Mononuclear cell (primary cell): ENCODE results near the gene IGF1R. TPM values are rescaled to one million over a fixed set of nuclear protein-coding genes. Genes with fewer than 3 reads are reported as not detected.

Source experiments
- H3K27me3 ChIP-seq: 2 replicates; pipeline ENCODE4 v1.6.0; 2011; ENCODE audit warnings: low read length, control low read depth; ENCODE audit not compliant: insufficient read depth
- H3K4me1 ChIP-seq: 2 replicates; pipeline ENCODE4 v1.5.1; 2011; ENCODE audit warnings: mild to moderate bottlenecking, low read length, control low read depth; ENCODE audit not compliant: insufficient read depth
- H3K4me3 ChIP-seq: 2 replicates; pipeline ENCODE4 v1.5.1; 2011; ENCODE audit warnings: mild to moderate bottlenecking, low read length, moderate library complexity
- H3K9me3 ChIP-seq: 2 replicates; pipeline ENCODE4 v1.5.1; 2011; ENCODE audit warnings: low read depth, mild to moderate bottlenecking, control low read depth, low read length
- total RNA-seq: library from RNA; depleted of rRNA; stranded (reverse); fragments of >200 nt; gene quantifications from one replicate; pipeline ENCODE4 v1.2.3, GENCODE V29; 2012

Gene IGF1R
- total RNA-seq, 1 donor: 23.5 TPM

GRCh38 chr15:98655732-98656131 lies 7.4 kb downstream of the IGF1R start:
- peaks cover 11% of the 10 kb centered on the region for H3K4me1 ChIP-seq
- H3K9me3 ChIP-seq: no peaks in the 10 kb centered on the region
- H3K4me3 ChIP-seq: no peak overlapping the region
- peaks cover 27% of the 10 kb centered on the region for H3K27me3 ChIP-seq

- Histone ChIP-seq H3K4me3 (no peak overlapping the region), H3K4me1 (peaks cover 9% of the 10 kb centered on the region), H3K9me3 (no peaks in the 10 kb centered on the region), H3K27me3 (peaks cover 7% of the 10 kb centered on the region)
Measured at GRCh38 chr15:98657721-98658120, 9.4 kb downstream of the IGF1R start.

GRCh38 chr15:98658831-98659699 lies 10.7 kb downstream of the IGF1R start:
- no peak overlapping the region for H3K4me3 ChIP-seq
- H3K4me1 ChIP-seq: peaks cover 10% of the 10 kb centered on the region

DNA sequence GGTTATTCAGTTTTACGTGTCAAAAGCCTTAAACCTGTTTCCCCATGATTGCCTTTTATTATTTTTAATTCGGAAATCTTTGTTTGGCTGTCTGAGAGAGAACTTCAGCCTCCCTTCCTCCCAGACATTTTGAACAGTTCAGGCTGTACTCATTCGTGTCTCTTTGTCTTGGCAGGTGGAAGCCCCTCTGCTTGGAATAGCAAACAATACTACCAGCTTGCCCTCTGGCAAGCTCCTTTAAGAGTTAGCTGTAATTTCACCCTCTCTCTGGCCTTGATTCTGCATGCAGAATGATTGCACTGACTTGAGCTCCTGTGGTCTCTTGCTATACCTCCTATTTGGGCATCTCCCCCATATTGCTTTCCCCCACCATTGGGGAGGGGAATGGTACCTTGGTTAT lies 11.7 kb downstream of the IGF1R start:
- peaks cover 10% of the 10 kb centered on the region for H3K4me1 ChIP-seq
- no peak overlapping the region for H3K4me3 ChIP-seq
- H3K9me3 ChIP-seq: no peaks in the 10 kb centered on the region
- H3K27me3 ChIP-seq: no peaks in the 10 kb centered on the region

More at GRCh38 chr15:98658831-98659699, 10.7 kb downstream of the IGF1R start:
- H3K27me3 ChIP-seq: peaks cover 3% of the 10 kb centered on the region
- no peaks in the 10 kb centered on the region for H3K9me3 ChIP-seq

DNA sequence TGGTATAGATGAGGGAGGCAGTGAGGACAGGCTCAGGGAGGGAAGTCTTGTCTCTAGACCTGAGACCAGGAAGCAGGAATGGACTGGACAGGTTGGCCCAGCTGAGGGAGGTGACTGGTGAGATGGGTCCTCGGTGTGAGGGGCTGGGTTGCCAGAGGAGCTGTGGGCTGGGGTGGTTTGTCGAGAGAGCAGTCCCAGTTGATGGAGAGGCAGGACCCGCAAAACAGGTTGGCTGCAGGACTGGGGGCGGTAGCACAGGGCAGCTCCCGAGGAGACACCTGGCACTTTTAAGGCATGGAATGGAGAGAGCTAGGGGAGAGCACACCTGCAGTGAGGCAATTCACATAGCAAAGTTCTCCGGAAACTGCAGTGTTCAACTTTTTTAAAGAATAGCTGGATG lies 14.7 kb downstream of the IGF1R start:
- Histone ChIP-seq H3K27me3 (no peaks in the 10 kb centered on the region), H3K4me1 (peaks cover 14% of the 10 kb centered on the region), H3K4me3 (no peak overlapping the region)

GRCh38 chr15:98663606-98664005 lies 15.3 kb downstream of the IGF1R start:
- no peaks in the 10 kb centered on the region for H3K27me3 ChIP-seq
- H3K4me1 ChIP-seq: peaks cover 19% of the 10 kb centered on the region
- H3K4me3 ChIP-seq: no peak overlapping the region
- no peaks in the 10 kb centered on the region for H3K9me3 ChIP-seq

More for the DNA sequence above, 14.7 kb downstream of the IGF1R start:
- no peaks in the 10 kb centered on the region for H3K9me3 ChIP-seq

GRCh38 chr15:98666441-98666840 lies 18.1 kb downstream of the IGF1R start:
- H3K4me1 ChIP-seq: peaks cover 21% of the 10 kb centered on the region

GRCh38 chr15:98666841-98667240 lies 18.5 kb downstream of the IGF1R start:
- no peaks in the 10 kb centered on the region for H3K9me3 ChIP-seq
- H3K27me3 ChIP-seq: no peaks in the 10 kb centered on the region
- H3K4me1 ChIP-seq: peaks cover 19% of the 10 kb centered on the region
- no peak overlapping the region for H3K4me3 ChIP-seq

More at GRCh38 chr15:98666441-98666840, 18.1 kb downstream of the IGF1R start:
- no peaks in the 10 kb centered on the region for H3K9me3 ChIP-seq
- H3K4me3 ChIP-seq: no peak overlapping the region
- no peaks in the 10 kb centered on the region for H3K27me3 ChIP-seq

DNA sequence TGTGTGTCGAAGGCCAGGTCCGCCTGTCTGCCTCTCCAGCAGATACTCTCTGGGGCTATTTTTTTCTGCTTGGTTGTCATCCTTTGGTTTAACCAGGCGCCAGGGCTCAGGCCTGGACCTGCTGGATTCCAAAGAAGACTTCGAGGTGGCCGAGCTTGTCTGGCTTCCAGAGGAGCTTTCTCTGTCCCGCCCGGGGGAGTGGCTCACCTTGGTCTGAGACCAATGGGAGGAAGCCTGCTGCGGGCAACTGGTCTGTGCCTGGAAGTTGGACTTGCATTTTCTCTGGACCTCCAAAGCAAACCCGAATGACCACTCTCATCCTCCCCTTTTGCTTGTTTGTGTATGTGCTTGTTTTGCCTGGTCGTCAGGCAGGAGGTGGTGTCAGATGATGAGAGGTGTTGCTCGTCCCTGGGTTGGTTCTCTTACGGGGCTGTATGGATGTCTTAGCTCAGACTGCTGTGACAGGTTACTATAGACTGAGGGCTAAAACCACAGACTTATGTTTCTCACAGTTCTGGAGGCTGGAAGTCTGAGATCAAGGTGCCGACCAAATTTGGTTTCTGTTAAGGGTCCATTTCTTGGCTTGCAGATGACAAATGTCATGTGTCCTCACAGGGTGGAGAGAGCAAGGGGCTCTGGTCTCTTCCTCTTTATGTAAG lies 19.3 kb downstream of the IGF1R start:
- peaks cover 13% of the 10 kb centered on the region for H3K4me1 ChIP-seq
- no peaks in the 10 kb centered on the region for H3K27me3 ChIP-seq
- no peaks in the 10 kb centered on the region for H3K9me3 ChIP-seq
- no peak overlapping the region for H3K4me3 ChIP-seq

GRCh38 chr15:98668566-98669308 lies 20.4 kb downstream of the IGF1R start:
- no peaks in the 10 kb centered on the region for H3K9me3 ChIP-seq
- H3K27me3 ChIP-seq: no peaks in the 10 kb centered on the region
- H3K4me3 ChIP-seq: no peak overlapping the region
- H3K4me1 ChIP-seq: peaks cover 11% of the 10 kb centered on the region

GRCh38 chr15:98669638-98670037 lies 21.3 kb downstream of the IGF1R start:
- Histone ChIP-seq H3K4me3 (no peak overlapping the region), H3K4me1 (peaks cover 11% of the 10 kb centered on the region), H3K9me3 (no peaks in the 10 kb centered on the region), H3K27me3 (no peaks in the 10 kb centered on the region)

DNA sequence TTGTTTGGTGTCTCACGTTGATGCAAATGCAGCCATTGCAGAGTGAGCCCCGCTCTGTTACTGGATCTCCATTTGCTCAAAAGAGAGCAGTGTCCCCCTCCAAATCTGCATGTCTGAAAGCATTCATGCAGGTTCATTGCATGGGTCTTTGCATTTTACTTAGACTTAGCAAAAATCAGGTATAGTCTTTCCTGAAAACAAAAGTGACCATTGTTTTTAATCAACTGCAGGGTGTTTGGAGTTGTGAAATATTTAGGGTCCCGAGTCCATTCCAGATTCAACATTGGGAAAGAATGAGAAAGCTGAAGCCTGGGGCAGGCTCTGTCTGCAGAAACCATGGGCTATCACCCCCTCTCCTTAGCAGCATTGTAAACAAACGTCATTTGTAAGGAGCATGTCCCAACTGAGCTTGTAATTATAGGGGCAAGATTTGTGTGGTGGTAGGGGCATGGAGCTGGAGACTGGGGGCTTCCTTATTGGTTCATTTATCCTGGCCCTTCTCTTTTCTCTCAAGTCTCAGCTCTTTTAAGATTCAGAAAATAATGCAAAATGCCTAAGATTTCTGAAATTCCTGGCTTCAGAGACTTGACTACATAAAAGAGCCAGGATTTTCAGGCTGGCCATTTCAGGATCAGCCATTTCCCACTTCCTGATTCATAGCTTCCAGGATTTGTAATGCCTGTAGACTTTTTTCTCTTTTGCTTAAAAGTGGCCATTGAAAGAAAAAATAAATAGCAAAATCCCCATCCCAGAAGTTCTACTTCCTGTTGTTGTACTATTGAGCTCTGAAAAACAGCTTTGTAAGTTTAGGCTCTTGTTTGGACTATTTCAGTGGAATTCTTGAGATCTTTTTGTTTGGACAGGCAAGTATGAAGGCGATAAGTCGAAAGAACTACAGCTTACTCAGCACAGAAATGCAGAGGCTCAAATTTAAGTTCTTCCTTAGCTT lies 23.0 kb downstream of the IGF1R start:
- Histone ChIP-seq H3K4me1 (peaks cover 11% of the 10 kb centered on the region), H3K4me3 (no peak overlapping the region), H3K9me3 (no peaks in the 10 kb centered on the region), H3K27me3 (no peaks in the 10 kb centered on the region)

GRCh38 chr15:98673133-98673532 lies 24.8 kb downstream of the IGF1R start:
- Histone ChIP-seq H3K27me3 (no peaks in the 10 kb centered on the region), H3K4me3 (no peak overlapping the region), H3K4me1 (peaks cover 6% of the 10 kb centered on the region), H3K9me3 (no peaks in the 10 kb centered on the region)

DNA sequence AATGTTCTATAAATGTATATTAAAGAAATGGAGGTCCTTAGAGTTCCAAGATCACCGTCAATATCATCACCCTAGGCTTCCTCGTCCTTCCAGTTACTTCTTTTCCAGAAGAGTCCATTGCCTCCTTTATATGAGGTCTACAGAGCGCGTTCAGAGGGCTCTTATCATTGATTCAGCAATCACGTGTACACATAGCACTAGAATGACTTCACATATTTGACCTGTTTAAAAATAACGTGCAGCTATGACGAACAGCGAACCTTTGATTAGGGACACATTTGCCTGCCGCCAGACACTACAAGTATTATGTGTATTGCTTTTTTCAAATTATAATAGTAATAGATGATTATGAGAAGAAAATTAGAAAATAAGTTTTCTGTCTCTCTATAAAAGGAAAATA lies 26.0 kb downstream of the IGF1R start:
- no peaks in the 10 kb centered on the region for H3K9me3 ChIP-seq
- H3K4me1 ChIP-seq: no peaks in the 10 kb centered on the region
- no peaks in the 10 kb centered on the region for H3K27me3 ChIP-seq
- H3K4me3 ChIP-seq: no peak overlapping the region
